ENCODE results near the gene DUSP10.
A peak's percentile ranks its signal among the peaks of the same experiment; 100 is the strongest.

Gene DUSP10

GRCh38 chr1:221741703-221742554, at the start of gene DUSP10:
DUSP10 (minus strand) TSS chr1:221742089; CDS start chr1:221739744, 2,345 bp downstream.
- DNase-seq, result peak; percentile 92 to 100

DNA sequence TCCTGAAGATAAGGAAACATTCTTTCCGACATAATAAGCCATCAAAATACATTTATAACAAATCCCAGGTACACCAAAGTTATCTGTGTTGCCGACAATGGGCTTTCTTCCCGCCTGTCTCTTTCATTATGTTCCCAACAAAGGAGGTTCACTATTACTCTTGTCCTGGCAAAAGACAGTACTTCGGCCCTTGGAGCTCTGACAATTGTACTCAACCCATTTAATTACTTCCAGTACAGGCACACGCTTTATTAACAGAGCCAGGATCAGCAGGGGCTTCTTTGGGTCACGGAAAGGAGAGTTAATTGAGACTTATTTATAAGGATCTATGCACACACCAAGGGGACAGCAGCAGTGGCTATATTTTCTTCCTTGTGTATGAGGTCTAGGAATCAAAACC, 46.6 kb upstream of the DUSP10 start:
- DNase-seq, result no peak

GRCh38 chr1:221786647-221787046, 44.8 kb upstream of the DUSP10 start:
- no peak for DNase-seq

DNA sequence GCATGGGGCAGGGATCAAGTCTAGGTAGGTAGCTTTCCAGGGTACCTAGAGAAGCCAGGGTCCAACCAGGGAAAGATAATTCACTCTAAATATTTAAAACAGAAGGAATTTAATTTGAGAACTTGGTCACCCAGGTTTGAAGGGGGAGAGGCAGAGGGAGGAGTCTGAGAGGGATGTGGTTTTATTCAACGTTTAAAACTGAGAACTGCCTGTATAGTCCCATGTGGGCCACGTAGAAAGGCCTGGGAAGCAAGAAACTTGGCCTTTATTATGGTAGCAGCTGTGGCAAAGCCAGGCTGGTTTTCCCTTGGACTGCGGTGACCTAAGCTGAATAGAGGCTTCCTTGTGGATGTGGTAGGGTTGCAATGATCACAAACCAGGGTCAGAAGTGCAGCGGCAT, 42.0 kb upstream of the DUSP10 start:
- no peak for DNase-seq

DNA sequence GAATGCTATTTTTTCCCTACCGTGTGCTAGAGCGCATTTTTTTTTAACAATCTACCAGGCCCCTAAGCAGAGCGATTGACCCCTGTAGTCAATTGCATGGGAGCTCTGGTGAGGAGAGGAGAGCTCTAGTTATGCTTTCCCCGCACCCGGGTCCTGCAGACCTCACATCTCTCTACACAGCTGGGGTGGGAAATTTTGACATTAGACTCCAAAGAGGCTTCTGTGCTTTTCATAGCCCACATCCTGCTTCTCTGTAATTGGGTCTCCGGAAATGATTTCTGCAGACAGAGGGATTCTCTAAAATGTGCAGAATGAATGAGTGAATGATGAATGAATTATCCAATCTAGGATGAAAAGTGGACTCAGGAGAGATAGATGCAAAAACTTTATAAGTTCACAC, 41.5 kb upstream of the DUSP10 start:
- no peak for DNase-seq

DNA sequence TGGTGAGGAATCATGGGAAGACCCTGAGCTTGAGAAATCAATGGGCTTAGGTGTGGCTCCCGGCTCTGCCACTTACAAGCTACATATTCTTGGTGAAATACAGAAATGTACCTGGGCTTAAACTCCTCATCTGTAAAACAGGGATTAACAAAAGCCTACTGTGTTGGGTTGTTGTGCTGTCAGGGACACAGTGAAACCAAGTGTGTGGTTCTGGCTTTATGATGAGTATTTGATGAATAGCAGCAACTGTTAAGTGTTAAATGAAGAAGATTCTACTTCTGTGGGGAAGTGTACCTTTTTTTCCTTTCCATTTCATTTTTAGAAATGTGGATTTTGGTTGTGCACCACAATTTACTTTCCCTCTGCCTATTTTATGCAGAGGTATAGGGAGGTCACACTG, 41.1 kb upstream of the DUSP10 start:
- no peak for DNase-seq

DNA sequence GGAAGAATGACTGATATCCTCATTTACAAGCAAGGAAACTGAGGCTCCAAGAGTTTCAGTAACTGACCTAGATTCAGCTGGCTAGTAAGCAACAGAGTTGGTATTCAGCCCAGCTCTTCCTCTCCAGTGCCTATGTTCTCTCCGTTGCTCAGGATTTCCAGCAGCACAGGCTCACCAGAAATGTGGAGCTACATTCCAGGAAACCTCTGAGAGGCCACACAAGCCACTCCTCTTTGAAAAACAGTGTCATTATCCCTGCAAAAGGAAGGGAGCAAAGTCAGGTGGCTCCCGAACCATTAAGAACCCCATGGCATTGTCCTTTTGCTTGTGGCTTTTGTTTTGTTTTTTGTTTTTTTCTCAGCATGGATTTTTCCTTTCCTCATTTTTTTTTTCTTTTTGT, 40.6 kb upstream of the DUSP10 start:
- DNase-seq, result no peak

DNA sequence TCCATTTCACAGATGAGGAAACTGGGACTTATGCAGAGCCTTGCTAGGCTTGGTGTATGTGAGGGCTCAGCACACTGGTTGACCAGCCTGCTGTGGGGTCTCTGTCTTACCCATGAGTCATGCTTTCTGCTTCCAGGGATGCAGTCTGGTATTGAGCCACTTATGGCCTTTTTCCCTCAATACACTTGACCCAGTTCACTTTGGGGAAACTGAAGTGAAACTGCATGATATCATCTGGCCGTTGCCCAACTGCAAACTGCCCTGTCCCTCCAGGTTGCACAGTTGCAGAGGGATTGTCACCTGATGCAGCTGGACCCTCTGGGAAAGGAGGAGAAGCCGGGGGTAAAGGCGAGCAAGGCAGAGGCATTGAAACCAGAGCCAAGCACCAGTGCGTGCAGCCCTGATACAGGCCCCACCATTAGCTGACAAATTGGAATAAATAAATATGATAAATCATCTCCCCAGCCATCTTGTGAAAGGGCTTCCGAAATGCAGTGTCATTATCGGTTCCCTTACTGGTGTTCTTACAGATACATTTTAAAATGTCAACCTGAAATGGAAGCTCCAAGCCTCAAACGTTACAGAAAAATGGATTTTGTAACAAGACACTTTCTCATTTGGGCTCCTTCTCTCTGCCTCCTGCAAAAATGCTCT, 39.3 kb upstream of the DUSP10 start:
- no peak for DNase-seq

DNA sequence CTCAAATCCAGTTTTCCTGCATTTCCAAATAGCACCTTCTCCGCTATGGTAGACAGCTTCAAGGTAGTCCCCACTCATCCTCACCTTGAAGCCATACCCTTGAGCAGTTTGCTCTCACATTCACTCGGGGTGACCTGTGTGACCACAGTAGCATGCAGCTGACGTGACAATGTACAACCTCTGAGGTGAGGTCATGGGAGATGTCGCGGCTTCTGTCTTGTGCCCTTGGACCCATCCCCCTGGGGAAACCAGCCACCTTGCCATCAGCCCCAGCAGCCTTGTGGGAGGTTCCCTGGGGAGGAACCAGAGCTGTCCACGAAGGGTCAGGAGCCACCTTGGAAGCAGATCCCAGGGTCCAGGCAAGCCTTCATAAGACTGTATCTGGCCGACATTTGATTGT, 38.3 kb upstream of the DUSP10 start:
- DNase-seq, result no peak

DNA sequence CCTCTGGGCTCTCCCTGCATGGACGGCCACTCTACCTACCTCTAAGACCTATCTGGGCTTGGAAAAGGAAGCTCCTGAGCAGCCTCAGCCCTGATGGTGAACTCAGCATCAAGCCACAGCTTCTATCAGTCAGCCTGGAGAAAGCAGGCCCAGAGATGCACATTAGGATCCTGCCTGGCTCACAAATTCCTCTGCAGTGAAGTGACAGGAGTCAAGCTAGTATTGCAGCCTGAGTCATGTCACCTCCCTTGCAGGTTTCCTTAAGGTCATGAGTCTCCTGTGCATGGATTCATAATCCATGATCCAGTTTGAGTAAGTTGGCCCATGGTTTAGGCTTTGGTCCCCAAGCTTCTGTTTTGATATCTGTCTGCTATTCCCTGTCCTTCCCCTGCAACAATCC, 37.9 kb upstream of the DUSP10 start:
- no peak for DNase-seq

GRCh38 chr1:221778535-221779142, 36.8 kb upstream of the DUSP10 start:
- DNase-seq, result peak; percentile 24 to 26

- DNase-seq, result no peak
Measured at GRCh38 chr1:221778125-221778524, 36.2 kb upstream of the DUSP10 start.

DNA sequence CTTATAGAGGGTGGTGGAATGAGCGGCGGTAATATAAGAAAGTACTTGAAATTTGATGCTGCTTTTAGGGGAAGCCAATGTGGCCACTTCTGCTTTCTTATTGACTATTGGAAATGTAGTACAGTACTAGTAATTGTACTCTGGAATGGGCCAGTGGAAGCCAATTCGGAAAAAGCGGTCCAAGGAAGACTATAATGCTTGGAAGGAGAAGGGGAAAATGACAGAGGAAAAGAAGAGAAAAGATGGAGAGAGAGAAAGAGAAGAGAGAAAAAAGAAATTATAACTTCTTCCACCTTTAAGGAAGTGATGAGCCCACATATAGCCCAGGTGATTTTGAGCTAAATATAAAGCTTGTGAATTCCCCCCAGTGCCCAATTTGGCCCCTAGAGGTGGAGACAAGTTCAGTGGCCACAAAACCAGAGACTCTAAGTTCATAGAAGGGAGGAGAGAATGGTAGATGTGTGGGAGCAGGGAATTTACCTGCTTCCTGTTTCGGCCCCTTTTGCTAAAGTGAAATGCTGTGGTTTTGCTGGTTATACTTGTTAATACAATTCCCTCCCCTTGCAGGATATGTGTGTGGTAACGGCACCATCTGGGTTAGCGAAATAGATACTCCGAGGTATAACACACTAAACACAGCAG, 35.7 kb upstream of the DUSP10 start:
- DNase-seq, result peak in 1 of 2 experiments; percentile 47

GRCh38 chr1:221776495-221777301, 34.8 kb upstream of the DUSP10 start:
- no peak for DNase-seq

GRCh38 chr1:221775206-221775605, 33.3 kb upstream of the DUSP10 start:
- no peak for DNase-seq

DNA sequence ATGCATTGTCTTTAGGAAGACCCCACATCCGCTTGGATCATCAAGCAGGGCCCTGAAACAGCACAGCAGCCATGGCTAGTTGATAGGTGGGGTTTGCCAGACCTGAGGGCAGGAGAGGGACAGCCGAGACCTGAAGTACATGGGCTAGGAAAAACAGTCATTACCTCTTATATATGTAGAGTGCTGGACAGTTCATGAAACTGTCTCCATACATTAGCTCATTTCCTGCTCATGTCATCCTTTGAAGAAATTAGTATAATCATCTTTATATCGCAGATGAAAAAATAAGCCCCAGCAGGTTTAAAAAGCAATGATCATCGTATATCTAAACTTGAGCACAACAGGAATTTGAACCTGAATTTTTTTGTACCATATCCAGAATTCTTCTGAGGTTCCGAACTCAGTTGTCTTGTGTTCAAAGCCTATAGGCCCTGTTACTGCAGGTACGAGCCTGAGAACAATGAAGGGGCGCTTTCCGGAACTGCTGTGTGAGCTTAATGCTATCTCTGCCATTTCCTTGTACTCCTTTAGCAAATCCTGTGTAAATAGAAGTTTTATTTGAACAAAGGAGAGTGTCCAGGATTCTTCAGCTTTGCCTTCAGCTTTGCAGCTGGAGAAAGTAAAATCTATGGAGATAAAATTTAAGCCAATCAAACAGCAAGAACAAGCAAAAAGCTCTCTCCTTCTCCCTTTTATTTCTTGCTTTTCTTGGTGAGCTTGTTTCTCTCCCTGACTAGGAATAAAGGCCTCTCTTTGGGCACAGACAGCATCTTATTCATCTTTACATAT, 32.4 kb upstream of the DUSP10 start:
- DNase-seq, result no peak

- DNase-seq, result no peak
Measured at GRCh38 chr1:221773383-221773782, 31.5 kb upstream of the DUSP10 start.

DNA sequence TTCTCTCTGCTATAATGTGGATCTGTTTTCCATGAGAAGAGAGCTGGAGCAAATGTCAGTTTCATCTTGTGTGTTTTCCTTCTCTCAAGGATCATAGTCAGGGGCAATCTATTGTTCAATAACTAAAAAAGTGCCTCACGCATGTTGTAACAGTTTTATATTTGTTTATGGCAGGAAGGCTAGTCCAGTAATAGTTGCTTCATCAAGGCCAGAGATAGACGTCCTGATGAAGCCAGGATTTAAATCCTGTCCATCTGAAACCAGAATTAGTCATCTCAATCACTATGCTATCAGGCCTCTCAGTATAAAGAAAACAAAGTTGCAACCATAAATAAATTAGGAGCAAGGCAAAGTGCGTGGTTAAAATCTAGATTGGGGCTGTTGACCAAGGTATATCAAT, 30.2 kb upstream of the DUSP10 start:
- DNase-seq, result no peak

DNA sequence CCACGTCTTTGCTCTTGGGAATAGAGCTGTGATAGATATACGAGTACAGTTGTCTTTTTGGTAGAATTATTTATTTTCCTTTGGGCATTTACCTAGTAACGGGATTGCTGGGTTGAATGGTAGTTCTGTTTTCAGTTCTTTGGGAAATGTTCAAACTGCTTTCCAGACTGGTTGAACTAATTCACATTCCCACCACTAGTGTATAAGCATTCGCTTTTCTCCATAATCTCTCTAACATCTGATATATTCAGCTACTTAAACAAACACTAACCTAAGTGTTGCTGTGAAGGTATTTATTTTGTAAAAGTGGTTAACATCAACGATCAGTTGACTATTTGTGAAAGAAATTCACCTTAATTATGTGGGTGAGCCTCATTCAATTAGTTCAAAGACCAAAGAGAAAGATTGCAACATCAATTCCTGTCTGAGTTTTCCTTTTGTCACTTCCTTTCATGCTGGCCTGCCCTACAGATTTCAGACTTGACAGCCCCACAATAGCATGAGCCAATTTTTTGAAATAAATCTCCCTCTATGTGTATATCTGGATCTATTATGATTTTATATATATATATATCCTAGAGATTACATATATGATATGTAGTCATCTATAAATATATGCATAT, 26.7 kb upstream of the DUSP10 start:
- DNase-seq, result no peak

GRCh38 chr1:221766210-221766609, 24.3 kb upstream of the DUSP10 start:
- no peak for DNase-seq

DNA sequence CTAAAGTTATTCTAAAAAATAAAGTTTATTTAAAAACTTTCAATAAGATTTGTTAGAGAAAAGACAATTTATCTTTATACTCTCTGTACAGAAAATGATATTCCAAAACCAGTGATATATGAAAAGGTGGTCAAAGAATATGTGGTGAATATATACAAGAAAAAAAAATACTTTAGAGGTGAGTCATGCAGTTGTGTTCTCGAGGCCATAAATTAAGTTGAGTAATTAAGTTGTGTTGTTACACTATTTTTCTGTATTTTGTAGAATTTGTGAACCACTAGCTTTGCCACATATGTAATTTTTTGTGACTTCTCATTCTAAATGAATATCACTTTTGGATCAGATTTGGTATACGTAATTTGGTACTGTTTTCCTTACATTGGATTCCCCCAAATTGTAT, 23.6 kb upstream of the DUSP10 start:
- no peak for DNase-seq

Data from stimulated activated CD4-positive, alpha-beta T cell treated with anti-CD3 and anti-CD28 coated beads, Interleukin-4, amount 100 ng/mL, for 4 hours (primary cell).